Esophagus squamous epithelium (tissue), 4 donors: ENCODE data around the gene DOCK11.

Source experiments
- POLR2A ChIP-seq, 4 donors: fragments of 450-650 bp; IDR thresholded peaks; one replicate each; pipeline ENCODE4 v1.6.1; 2017; ENCODE audit warnings: antibody characterized with exemption in 4 of 4, mild to moderate bottlenecking in 4 of 4, moderate library complexity in 3 of 4
- TF ChIP-seq, protein P1 (sequence below), 6 experiments: fragments of 450-650 bp in 4 of 6; fragments of 200-600 bp in 2 of 6; sonication (generic) in 2 of 6; IDR thresholded peaks; one replicate each; pipeline ENCODE4 v1.5.1; 2016 to 2019; ENCODE audit warnings: antibody characterized with exemption in 6 of 6, mild to moderate bottlenecking in 4 of 6, moderate library complexity in 4 of 6

DNA sequence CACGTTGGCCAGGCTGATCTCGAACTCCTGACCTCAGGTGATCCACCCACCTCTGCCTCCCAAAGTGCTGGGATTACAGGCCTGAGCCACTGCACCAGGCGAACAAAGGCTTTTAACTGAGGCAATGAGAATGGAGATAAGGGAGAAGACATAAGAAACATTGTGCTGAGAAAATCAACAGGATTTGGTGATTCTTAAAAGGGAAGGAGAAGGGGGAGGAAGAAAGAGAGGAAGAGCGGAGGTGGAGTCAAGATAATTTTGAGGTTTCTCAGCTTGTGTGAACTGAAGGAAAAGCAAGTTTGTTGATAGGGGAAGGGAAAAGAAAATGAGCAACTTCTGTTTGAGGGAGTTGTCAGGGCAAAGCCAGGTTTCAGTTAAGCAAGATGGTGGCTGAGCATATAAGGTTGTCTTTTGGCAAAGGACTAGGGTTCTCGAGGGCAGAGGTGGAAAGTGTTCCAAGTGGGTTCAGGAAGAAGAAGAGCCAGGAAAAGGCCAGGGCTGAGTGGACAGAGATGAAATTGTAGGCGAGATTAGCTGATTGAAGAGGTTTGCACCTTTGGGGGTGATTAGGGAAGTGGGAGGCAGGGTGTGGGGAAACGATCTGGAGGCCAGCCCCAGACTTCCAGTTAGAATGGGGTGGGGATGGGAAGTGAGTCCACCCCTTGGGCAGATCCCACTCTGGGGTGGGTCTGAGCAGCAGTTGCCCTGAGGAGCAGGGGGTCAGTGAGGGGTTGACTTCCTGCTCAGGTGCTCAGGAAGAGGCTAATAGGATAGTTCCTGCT lies 7.8 kb downstream of the DOCK11 start:
- TF ChIP-seq, protein P1, sequence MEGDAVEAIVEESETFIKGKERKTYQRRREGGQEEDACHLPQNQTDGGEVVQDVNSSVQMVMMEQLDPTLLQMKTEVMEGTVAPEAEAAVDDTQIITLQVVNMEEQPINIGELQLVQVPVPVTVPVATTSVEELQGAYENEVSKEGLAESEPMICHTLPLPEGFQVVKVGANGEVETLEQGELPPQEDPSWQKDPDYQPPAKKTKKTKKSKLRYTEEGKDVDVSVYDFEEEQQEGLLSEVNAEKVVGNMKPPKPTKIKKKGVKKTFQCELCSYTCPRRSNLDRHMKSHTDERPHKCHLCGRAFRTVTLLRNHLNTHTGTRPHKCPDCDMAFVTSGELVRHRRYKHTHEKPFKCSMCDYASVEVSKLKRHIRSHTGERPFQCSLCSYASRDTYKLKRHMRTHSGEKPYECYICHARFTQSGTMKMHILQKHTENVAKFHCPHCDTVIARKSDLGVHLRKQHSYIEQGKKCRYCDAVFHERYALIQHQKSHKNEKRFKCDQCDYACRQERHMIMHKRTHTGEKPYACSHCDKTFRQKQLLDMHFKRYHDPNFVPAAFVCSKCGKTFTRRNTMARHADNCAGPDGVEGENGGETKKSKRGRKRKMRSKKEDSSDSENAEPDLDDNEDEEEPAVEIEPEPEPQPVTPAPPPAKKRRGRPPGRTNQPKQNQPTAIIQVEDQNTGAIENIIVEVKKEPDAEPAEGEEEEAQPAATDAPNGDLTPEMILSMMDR (IDR thresholded peaks at IDR 0.05): no peak
- TF ChIP-seq POLR2A (IDR thresholded peaks at IDR 0.05): no peak
